HUES64 (cell line): Measurements from ENCODE around the gene LBP. TPM values are rescaled to one million over a fixed set of nuclear protein-coding genes. Genes with fewer than 3 reads are reported as not detected.

Experiments used
- H3K27ac ChIP-seq: 2 replicates; pipeline ENCODE4 v1.7.0; 2013; ENCODE audit warnings: low read depth, low read length, inconsistent platforms
- H3K27me3 ChIP-seq: 2 replicates; pipeline ENCODE4 v1.6.1; 2013; ENCODE audit warnings: mild to moderate bottlenecking, low read length; ENCODE audit not compliant: insufficient read depth
- H3K36me3 ChIP-seq: 2 replicates; pipeline ENCODE4 v1.6.1; 2013; ENCODE audit warnings: mild to moderate bottlenecking, low read length; ENCODE audit not compliant: insufficient read depth
- H3K4me1 ChIP-seq: 2 replicates; pipeline ENCODE4 v1.6.1; 2013; ENCODE audit warnings: mild to moderate bottlenecking, low read length, moderate library complexity; ENCODE audit not compliant: insufficient read depth
- H3K4me3 ChIP-seq: 2 replicates; pipeline ENCODE4 v1.5.1; 2013; ENCODE audit warnings: mild to moderate bottlenecking, low read length, moderate library complexity
- H3K9ac ChIP-seq: 2 replicates; pipeline ENCODE4 v1.6.1; 2013; ENCODE audit warnings: mild to moderate bottlenecking, low read depth, low read length
- H3K9me3 ChIP-seq: 2 replicates; pipeline ENCODE4 v1.6.1; 2013; ENCODE audit warnings: low read depth, low read length; ENCODE audit not compliant: insufficient read depth
- WGBS: fragments of 150-250, 120-280 bp; methylation state at CpG from one replicate; pipeline ENCODE4 v1.1.7; 2013; ENCODE audit warnings: missing lambda C conversion rate; 5-methylcytosine and 5-hydroxymethylcytosine counted together
- polyA plus RNA-seq, 2 experiments: library from polyadenylated mRNA; stranded (reverse); fragments of 50-300 nt; gene quantifications; one replicate each; pipeline ENCODE4 v1.2.3, GENCODE V29; 2013

The LBP gene
- 0.15 TPM for polyA plus RNA-seq (2013, experiment 1 of 2)
- polyA plus RNA-seq (2013, experiment 2 of 2) = not detected

- H3K9ac ChIP-seq = no peak within 1 kb of the TSS
- H3K4me1 ChIP-seq = peaks cover 21% of the 10 kb centered on the region
- 94% methylated on average over 8 of the region's 8 CpGs for WGBS
- H3K4me3 ChIP-seq = no peak within 1 kb of the TSS
- H3K27ac ChIP-seq = no peak within 1 kb of the TSS
- no peaks in the 10 kb centered on the region for H3K9me3 ChIP-seq
- H3K27me3 ChIP-seq = no peaks in the 10 kb centered on the region
- H3K36me3 ChIP-seq = no peaks in the 10 kb centered on the region
Measured at GRCh38 chr20:38346247-38346651, at the start of gene LBP. Gene LBP (plus strand): TSS chr20:38346482. CDS start chr20:38346517, 35 bp downstream.

- H3K4me3 ChIP-seq = no peak overlapping the region
- H3K4me1 ChIP-seq = peaks cover 8% of the 10 kb centered on the region; the same call in 1 of the 2 replicates
- no peaks in the 10 kb centered on the region for H3K27me3 ChIP-seq
- H3K27ac ChIP-seq = no peak overlapping the region
- WGBS = 92% methylated on average over 7 of the region's 7 CpGs
- H3K36me3 ChIP-seq = no peaks in the 10 kb centered on the region
- H3K9ac ChIP-seq = no peak overlapping the region
- no peaks in the 10 kb centered on the region for H3K9me3 ChIP-seq
Measured at GRCh38 chr20:38297916-38298674, 48.2 kb upstream of the LBP start.

GRCh38 chr20:38298768-38299288 lies 47.5 kb upstream of the LBP start:
- no peaks in the 10 kb centered on the region for H3K27me3 ChIP-seq
- no peak overlapping the region for H3K4me3 ChIP-seq
- peaks cover 8% of the 10 kb centered on the region; the same call in 1 of the 2 replicates for H3K4me1 ChIP-seq
- no peak overlapping the region for H3K9ac ChIP-seq
- no peaks in the 10 kb centered on the region for H3K36me3 ChIP-seq
- no peak overlapping the region for H3K27ac ChIP-seq
- H3K9me3 ChIP-seq = no peaks in the 10 kb centered on the region
- 76% methylated on average over 13 of the region's 13 CpGs for WGBS

DNA sequence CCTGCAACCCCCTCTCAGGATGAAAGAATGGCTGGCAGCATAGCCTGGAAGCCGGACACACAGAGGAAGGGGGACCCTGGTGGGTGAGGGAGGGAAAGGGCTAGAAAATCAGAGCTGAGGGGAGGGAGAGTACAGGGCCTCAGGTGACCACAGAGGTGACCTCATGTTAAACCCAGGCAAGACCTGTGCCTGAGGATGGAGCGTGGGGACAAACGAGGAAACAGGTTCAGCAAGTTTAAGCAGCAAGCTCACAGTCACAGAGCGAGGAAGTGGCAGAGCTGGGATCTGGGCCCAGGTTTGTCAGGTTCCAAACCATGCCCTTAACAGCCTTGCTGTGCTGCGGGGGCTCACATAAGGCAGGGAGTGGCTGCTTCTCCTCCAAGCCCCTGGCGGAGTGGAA lies 46.3 kb upstream of the LBP start:
- Histone ChIP-seq H3K27me3 (no peaks in the 10 kb centered on the region), H3K9me3 (no peaks in the 10 kb centered on the region), H3K4me3 (no peak overlapping the region), H3K27ac (no peak overlapping the region), H3K36me3 (no peaks in the 10 kb centered on the region), H3K4me1 (peaks cover 8% of the 10 kb centered on the region; the same call in 1 of the 2 replicates), H3K9ac (no peak overlapping the region)
- 85% methylated on average over 6 of the region's 6 CpGs for WGBS

DNA sequence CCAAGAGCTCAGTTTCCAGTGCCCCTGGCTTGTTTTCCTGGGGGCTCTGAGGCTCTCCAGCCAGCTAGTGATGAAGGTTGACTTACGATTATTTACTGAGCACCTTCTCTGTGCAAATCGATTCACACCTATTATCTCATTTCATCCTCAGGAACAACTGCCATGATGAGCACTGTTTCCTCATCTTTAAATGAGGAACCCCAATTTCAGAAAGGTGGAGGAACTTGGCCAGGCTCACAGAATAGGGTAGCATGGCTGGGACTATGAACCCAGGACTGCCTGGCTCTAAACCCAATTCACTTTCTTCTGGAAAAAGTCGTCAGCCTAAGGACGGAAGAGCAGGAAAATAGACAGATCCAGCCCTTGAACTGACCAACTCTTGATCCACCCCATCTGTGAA lies 45.8 kb upstream of the LBP start:
- no peaks in the 10 kb centered on the region for H3K9me3 ChIP-seq
- H3K4me1 ChIP-seq = peaks cover 8% of the 10 kb centered on the region; the same call in 1 of the 2 replicates
- H3K9ac ChIP-seq = no peak overlapping the region
- H3K4me3 ChIP-seq = no peak overlapping the region
- no peak overlapping the region for H3K27ac ChIP-seq
- 91% methylated on average over 4 of the region's 4 CpGs for WGBS
- H3K36me3 ChIP-seq = no peaks in the 10 kb centered on the region
- H3K27me3 ChIP-seq = no peaks in the 10 kb centered on the region

- Histone ChIP-seq H3K36me3 (no peaks in the 10 kb centered on the region), H3K4me3 (no peak overlapping the region), H3K9ac (no peak overlapping the region), H3K9me3 (no peaks in the 10 kb centered on the region), H3K27ac (no peak overlapping the region), H3K4me1 (peaks cover 8% of the 10 kb centered on the region; the same call in 1 of the 2 replicates), H3K27me3 (no peaks in the 10 kb centered on the region)
- WGBS = 94% methylated on average over 3 of the region's 3 CpGs
Measured at GRCh38 chr20:38301309-38301708, 45.0 kb upstream of the LBP start.

DNA sequence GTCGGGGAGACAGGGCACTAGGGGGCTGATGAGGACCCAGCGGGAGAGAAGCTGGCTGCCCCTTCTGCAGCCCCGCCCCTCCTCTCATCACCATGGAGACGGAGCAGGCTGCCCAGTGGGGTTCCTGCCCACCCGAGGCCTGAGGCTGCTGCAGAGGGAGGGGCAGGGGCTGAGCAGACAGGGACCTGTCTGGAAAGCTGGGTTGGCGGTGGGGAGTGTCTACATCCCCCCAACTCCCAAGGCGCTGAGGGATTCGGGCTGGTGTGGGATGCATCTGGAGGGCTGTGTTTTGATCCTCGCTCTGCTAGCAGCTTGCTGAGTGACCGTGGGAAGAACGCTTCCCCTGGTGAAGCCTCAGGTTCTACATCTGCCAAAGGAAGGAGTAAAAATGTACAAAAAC lies 43.5 kb upstream of the LBP start:
- H3K27me3 ChIP-seq = no peaks in the 10 kb centered on the region
- H3K4me1 ChIP-seq = peaks cover 8% of the 10 kb centered on the region; the same call in 1 of the 2 replicates
- 49% methylated on average over 8 of the region's 11 CpGs for WGBS

GRCh38 chr20:38303908-38304379 lies 42.3 kb upstream of the LBP start, which contains the start of gene BPI:
Gene BPI (plus strand): TSS chr20:38304156. CDS start chr20:38304224, 68 bp downstream.
- 87% methylated on average over 20 of the region's 21 CpGs for WGBS
- no peak within 1 kb of the TSS for H3K9ac ChIP-seq
- H3K36me3 ChIP-seq = no peaks in the 10 kb centered on the region
- H3K9me3 ChIP-seq = no peaks in the 10 kb centered on the region
- no peaks in the 10 kb centered on the region for H3K27me3 ChIP-seq
- H3K4me1 ChIP-seq = peaks cover 8% of the 10 kb centered on the region; the same call in 1 of the 2 replicates
- H3K27ac ChIP-seq = no peak within 1 kb of the TSS
- no peak within 1 kb of the TSS for H3K4me3 ChIP-seq

More for the DNA sequence above, 43.5 kb upstream of the LBP start:
- Histone ChIP-seq H3K9ac (no peak overlapping the region), H3K4me3 (no peak overlapping the region), H3K36me3 (no peaks in the 10 kb centered on the region), H3K27ac (no peak overlapping the region), H3K9me3 (no peaks in the 10 kb centered on the region)

- Histone ChIP-seq H3K36me3 (no peaks in the 10 kb centered on the region), H3K9ac (no peak overlapping the region), H3K27ac (no peak overlapping the region), H3K4me3 (no peak overlapping the region), H3K27me3 (no peaks in the 10 kb centered on the region), H3K9me3 (no peaks in the 10 kb centered on the region), H3K4me1 (peaks cover 5% of the 10 kb centered on the region; the same call in 1 of the 2 replicates)
- WGBS = 81% methylated on average over 8 of the region's 8 CpGs
Measured at GRCh38 chr20:38304845-38305447, 41.3 kb upstream of the LBP start.

GRCh38 chr20:38305541-38305940 lies 40.7 kb upstream of the LBP start:
- no peaks in the 10 kb centered on the region for H3K27me3 ChIP-seq
- no peak overlapping the region for H3K4me3 ChIP-seq
- no peaks in the 10 kb centered on the region for H3K4me1 ChIP-seq
- no peaks in the 10 kb centered on the region for H3K36me3 ChIP-seq
- 93% methylated on average over 4 of the region's 4 CpGs for WGBS
- H3K9me3 ChIP-seq = no peaks in the 10 kb centered on the region
- H3K27ac ChIP-seq = no peak overlapping the region
- H3K9ac ChIP-seq = no peak overlapping the region

- Histone ChIP-seq H3K27me3 (no peaks in the 10 kb centered on the region), H3K4me3 (no peak overlapping the region), H3K36me3 (no peaks in the 10 kb centered on the region), H3K9me3 (no peaks in the 10 kb centered on the region), H3K9ac (no peak overlapping the region), H3K4me1 (no peaks in the 10 kb centered on the region), H3K27ac (no peak overlapping the region)
- WGBS = 88% methylated on average over 6 of the region's 6 CpGs
Measured at GRCh38 chr20:38306379-38306778, 39.9 kb upstream of the LBP start.
